ENCODE results near the gene ITPRIP.

ITPRIP gene

GRCh38 chr10:104288355-104288754 lies 49.9 kb downstream of the ITPRIP start:
- no peaks in the 10 kb centered on the region for H4K20me1 ChIP-seq (ENCODE audit: insufficient read depth, low read length)
- no peaks in the 10 kb centered on the region for H3K79me2 ChIP-seq (ENCODE audit: insufficient read depth, low read length)
- no peak overlapping the region for H3K4me2 ChIP-seq (ENCODE audit: low read length)
- no peak overlapping the region for H2AFZ ChIP-seq (ENCODE audit: low read length)
- H3K36me3 ChIP-seq (ENCODE audit: insufficient read depth, low read length), result no peaks in the 10 kb centered on the region
- TF ChIP-seq EZH2 (IDR thresholded peaks at IDR 0.05; ENCODE audit: borderline replicate concordance, low read length), result no peak
- TF ChIP-seq, protein P1, sequence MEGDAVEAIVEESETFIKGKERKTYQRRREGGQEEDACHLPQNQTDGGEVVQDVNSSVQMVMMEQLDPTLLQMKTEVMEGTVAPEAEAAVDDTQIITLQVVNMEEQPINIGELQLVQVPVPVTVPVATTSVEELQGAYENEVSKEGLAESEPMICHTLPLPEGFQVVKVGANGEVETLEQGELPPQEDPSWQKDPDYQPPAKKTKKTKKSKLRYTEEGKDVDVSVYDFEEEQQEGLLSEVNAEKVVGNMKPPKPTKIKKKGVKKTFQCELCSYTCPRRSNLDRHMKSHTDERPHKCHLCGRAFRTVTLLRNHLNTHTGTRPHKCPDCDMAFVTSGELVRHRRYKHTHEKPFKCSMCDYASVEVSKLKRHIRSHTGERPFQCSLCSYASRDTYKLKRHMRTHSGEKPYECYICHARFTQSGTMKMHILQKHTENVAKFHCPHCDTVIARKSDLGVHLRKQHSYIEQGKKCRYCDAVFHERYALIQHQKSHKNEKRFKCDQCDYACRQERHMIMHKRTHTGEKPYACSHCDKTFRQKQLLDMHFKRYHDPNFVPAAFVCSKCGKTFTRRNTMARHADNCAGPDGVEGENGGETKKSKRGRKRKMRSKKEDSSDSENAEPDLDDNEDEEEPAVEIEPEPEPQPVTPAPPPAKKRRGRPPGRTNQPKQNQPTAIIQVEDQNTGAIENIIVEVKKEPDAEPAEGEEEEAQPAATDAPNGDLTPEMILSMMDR (IDR thresholded peaks at IDR 0.05; ENCODE audit: low read length), result no peak
- H3F3A ChIP-seq (ENCODE audit: insufficient read depth, low read length), result no peaks in the 10 kb centered on the region
- H3K4me1 ChIP-seq (ENCODE audit: insufficient read depth, low read length, severe bottlenecking), result no peaks in the 10 kb centered on the region
- H3K9me3 ChIP-seq (ENCODE audit: low read length), result no peaks in the 10 kb centered on the region
- no peak overlapping the region for H3K27ac ChIP-seq (ENCODE audit: low read depth, low read length, poor library complexity, severe bottlenecking)
- H3K27me3 ChIP-seq (ENCODE audit: insufficient read depth, low read length), result peaks cover 4% of the 10 kb centered on the region; the same call in 1 of the 2 replicates
- H3K9ac ChIP-seq (ENCODE audit: low read length), result no peak overlapping the region
- no peak overlapping the region for H3K4me3 ChIP-seq (ENCODE audit: low read depth, low read length, poor library complexity, severe bottlenecking)
- H3K9me2 ChIP-seq (ENCODE audit: low read depth, low read length), result no peaks in the 10 kb centered on the region

DNA sequence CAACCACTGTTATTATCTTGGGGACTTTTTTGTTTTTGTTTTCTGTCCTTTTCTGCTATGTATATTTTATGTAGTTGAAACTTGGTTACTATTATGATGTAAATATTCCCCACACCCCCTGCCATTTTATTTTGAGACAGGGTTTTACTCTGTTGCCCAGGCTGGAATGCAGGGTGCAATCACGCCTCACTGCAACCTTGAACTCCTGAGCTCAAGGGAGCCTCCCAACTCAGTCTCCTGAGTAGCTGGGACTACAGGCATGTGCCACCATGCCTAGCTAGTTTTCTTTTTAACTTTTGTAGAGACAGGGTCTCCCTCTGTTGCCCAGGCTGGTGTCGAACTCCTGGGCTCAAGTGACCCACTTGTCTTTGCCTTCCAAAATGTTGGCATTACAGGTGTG lies 51.3 kb downstream of the ITPRIP start:
- H3K4me2 ChIP-seq (ENCODE audit: low read length), result no peak overlapping the region
- H2AFZ ChIP-seq (ENCODE audit: low read length), result no peak overlapping the region
- H3K27ac ChIP-seq (ENCODE audit: low read depth, low read length, poor library complexity, severe bottlenecking), result no peak overlapping the region
- no peaks in the 10 kb centered on the region for H3K4me1 ChIP-seq (ENCODE audit: insufficient read depth, low read length, severe bottlenecking)
- H4K20me1 ChIP-seq (ENCODE audit: insufficient read depth, low read length), result no peaks in the 10 kb centered on the region
- H3K36me3 ChIP-seq (ENCODE audit: insufficient read depth, low read length), result no peaks in the 10 kb centered on the region
- no peak for TF ChIP-seq EZH2 (IDR thresholded peaks at IDR 0.05; ENCODE audit: borderline replicate concordance, low read length)
- TF ChIP-seq, protein P1 (IDR thresholded peaks at IDR 0.05; ENCODE audit: low read length), result no peak
- no peak overlapping the region for H3K4me3 ChIP-seq (ENCODE audit: low read depth, low read length, poor library complexity, severe bottlenecking)
- H3F3A ChIP-seq (ENCODE audit: insufficient read depth, low read length), result no peaks in the 10 kb centered on the region
- no peaks in the 10 kb centered on the region for H3K9me2 ChIP-seq (ENCODE audit: low read depth, low read length)
- H3K9ac ChIP-seq (ENCODE audit: low read length), result no peak overlapping the region
- H3K27me3 ChIP-seq (ENCODE audit: insufficient read depth, low read length), result peaks cover 4% of the 10 kb centered on the region; the same call in 1 of the 2 replicates
- no peaks in the 10 kb centered on the region for H3K79me2 ChIP-seq (ENCODE audit: insufficient read depth, low read length)
- no peaks in the 10 kb centered on the region for H3K9me3 ChIP-seq (ENCODE audit: low read length)

GRCh38 chr10:104284846-104285245 lies 53.4 kb downstream of the ITPRIP start:
- Histone ChIP-seq H3K4me1 (ENCODE audit: insufficient read depth, low read length, severe bottlenecking) (no peaks in the 10 kb centered on the region), H3K9me2 (ENCODE audit: low read depth, low read length) (no peaks in the 10 kb centered on the region), H3K36me3 (ENCODE audit: insufficient read depth, low read length) (no peaks in the 10 kb centered on the region), H3K9ac (ENCODE audit: low read length) (no peak overlapping the region), H2AFZ (ENCODE audit: low read length) (no peak overlapping the region), H3K9me3 (ENCODE audit: low read length) (no peaks in the 10 kb centered on the region), H4K20me1 (ENCODE audit: insufficient read depth, low read length) (no peaks in the 10 kb centered on the region), H3K79me2 (ENCODE audit: insufficient read depth, low read length) (no peaks in the 10 kb centered on the region), H3K27me3 (ENCODE audit: insufficient read depth, low read length) (peaks cover 4% of the 10 kb centered on the region; the same call in 1 of the 2 replicates), H3F3A (ENCODE audit: insufficient read depth, low read length) (no peaks in the 10 kb centered on the region), H3K4me3 (ENCODE audit: low read depth, low read length, poor library complexity, severe bottlenecking) (no peak overlapping the region), H3K4me2 (ENCODE audit: low read length) (no peak overlapping the region), H3K27ac (ENCODE audit: low read depth, low read length, poor library complexity, severe bottlenecking) (no peak overlapping the region)
- TF ChIP-seq EZH2 (IDR thresholded peaks at IDR 0.05; ENCODE audit: borderline replicate concordance, low read length), result no peak
- TF ChIP-seq, protein P1 (IDR thresholded peaks at IDR 0.05; ENCODE audit: low read length), result no peak

All from OCI-LY1 (cell line).